NCI-H128 (cell line): ENCODE data around the gene PCSK7.

ENCODE experiments used
- DNase-seq: peaks from one replicate; lab custom pipeline; 2025; ENCODE audit not compliant: unreplicated experiment; lab: John Stamatoyannopoulos, UW

PCSK7 gene

DNA sequence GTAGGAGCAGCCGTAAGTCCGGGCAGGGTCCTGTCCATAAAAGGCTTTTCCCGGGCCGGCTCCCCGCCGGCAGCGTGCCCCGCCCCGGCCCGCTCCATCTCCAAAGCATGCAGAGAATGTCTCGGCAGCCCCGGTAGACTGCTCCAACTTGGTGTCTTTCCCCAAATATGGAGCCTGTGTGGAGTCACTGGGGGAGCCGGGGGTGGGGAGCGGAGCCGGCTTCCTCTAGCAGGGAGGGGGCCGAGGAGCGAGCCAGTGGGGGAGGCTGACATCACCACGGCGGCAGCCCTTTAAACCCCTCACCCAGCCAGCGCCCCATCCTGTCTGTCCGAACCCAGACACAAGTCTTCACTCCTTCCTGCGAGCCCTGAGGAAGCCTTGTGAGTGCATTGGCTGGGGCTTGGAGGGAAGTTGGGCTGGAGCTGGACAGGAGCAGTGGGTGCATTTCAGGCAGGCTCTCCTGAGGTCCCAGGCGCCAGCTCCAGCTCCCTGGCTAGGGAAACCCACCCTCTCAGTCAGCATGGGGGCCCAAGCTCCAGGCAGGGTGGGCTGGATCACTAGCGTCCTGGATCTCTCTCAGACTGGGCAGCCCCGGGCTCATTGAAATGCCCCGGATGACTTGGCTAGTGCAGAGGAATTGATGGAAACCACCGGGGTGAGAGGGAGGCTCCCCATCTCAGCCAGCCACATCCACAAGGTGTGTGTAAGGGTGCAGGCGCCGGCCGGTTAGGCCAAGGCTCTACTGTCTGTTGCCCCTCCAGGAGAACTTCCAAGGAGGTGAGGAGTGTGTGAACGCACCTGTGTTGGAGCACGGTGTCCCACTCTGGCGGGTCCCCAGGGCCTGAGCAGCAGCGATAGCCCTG is 32.6 kb downstream of the PCSK7 start, which contains the start of gene TAGLN:
Gene TAGLN (plus strand): TSS at position 318 of the 863 bp plus-strand sequence. CDS start 3,644 bp downstream, outside the sequence.
- no peak for DNase-seq

GRCh38 chr11:117198613-117199012 is 33.3 kb downstream of the PCSK7 start:
- DNase-seq = no peak

- no peak for DNase-seq
These were observed 34.1 kb downstream of the PCSK7 start for GRCh38 chr11:117197516-117198456.

DNA sequence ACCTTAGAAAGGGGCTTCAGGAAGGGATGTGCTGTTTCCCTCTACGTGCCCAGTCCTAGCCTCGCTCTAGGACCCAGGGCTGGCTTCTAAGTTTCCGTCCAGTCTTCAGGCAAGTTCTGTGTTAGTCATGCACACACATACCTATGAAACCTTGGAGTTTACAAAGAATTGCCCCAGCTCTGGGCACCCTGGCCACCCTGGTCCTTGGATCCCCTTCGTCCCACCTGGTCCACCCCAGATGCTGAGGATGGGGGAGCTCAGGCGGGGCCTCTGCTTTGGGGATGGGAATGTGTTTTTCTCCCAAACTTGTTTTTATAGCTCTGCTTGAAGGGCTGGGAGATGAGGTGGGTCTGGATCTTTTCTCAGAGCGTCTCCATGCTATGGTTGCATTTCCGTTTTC is 34.9 kb downstream of the PCSK7 start:
- DNase-seq = no peak

DNA sequence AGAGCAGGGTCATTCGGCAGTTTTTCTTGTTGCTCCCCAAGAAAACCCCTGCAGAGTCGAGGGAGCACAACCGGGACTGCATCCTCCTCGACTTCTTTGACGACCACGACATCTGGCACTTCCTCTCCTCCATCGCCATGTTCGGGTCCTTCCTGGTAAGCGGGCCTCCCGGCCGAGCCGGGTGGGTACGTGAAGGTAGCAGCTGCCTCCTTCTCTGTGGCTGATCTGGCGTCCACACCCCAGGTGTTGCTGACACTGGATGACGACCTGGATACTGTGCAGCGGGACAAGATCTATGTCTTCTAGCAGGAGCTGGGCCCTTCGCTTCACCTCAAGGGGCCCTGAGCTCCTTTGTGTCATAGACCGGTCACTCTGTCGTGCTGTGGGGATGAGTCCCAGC is 36.1 kb downstream of the PCSK7 start:
- DNase-seq = no peak

GRCh38 chr11:117195258-117195657 is 36.6 kb downstream of the PCSK7 start:
- no peak for DNase-seq

DNA sequence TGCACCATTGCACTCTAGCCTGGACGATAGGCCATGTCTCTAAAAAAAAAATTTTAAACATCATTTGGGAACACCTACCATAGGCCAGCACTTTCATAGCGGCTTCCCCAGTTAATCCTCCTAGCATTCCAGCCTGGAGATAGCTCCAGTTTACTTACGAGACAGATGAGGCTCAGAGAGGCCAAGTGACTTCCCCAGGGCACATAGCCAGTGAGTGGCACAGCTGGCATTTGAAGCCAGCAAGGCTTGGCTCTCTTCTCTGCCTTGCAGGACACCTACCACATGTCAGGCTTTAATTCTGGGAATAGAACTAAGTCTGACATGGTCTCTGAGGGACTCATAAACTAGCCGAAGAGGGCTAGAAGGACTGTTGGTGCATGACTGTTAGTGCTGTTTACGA is 37.6 kb downstream of the PCSK7 start:
- no peak for DNase-seq

DNA sequence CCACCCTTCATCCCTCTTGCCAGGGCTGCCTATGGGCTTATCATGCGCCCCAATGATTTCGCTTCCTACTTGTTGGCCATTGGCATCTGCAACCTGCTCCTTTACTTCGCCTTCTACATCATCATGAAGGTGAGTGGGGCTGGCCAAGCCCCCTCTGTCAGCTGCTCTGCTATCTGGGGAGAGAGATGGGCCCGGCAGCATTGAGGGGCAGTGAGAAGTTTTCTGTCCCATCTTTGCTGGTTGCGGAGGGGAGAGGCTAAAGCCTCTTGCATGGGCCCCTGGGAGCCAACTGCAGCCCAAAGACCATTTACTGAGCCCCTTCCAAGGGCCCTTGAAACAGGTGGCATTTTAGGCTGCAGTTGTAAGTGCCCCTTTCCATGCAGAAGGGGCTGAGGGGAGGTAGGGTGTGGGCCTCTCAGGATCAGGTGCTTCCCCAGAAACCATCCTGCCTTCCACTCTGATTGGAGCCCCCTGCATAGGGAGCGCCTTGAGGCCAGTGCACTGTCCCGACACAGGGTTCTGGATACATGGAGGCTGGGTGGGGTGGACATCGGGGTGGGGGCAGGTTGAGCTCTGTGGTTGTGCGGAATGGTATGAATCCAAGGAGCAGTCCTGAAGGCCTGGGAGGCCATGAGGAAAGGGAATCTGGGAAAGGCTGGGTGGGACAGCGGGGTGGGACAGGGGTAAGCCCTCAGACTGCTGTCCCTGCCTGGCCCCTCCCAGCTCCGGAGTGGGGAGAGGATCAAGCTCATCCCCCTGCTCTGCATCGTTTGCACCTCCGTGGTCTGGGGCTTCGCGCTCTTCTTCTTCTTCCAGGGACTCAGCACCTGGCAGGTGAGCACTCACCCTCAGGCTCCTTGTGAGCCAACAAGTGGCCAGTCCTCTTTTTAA is 38.5 kb downstream of the PCSK7 start:
- DNase-seq = no peak

- no peak for DNase-seq
These were observed 39.4 kb downstream of the PCSK7 start for GRCh38 chr11:117192401-117192875.

GRCh38 chr11:117191680-117192400 is 40.0 kb downstream of the PCSK7 start:
- DNase-seq = no peak

DNA sequence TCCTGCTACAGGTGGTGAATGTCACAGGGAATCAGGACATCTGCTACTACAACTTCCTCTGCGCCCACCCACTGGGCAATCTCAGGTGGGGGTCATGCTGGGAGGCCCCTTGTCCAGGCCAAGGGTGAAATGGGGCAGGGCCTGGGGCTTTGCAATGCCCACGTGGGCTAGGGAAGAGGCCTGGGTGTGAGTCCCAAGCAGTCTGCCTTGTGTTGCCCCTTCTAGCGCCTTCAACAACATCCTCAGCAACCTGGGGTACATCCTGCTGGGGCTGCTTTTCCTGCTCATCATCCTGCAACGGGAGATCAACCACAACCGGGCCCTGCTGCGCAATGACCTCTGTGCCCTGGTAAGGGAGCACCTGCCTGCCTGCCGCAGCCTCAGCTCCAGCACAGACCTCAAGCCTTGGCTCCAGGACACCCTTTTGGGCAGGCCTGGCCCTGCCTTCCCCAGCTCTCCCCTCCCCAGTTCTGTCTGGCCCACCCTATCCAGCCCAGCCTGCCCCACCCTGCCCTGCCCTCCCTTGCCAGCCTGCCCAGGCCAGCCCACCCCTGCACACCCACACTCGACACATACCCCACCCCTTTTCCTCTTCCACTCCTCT is 41.8 kb downstream of the PCSK7 start:
- DNase-seq = no peak

GRCh38 chr11:117189191-117189940 is 42.5 kb downstream of the PCSK7 start:
- DNase-seq = no peak

DNA sequence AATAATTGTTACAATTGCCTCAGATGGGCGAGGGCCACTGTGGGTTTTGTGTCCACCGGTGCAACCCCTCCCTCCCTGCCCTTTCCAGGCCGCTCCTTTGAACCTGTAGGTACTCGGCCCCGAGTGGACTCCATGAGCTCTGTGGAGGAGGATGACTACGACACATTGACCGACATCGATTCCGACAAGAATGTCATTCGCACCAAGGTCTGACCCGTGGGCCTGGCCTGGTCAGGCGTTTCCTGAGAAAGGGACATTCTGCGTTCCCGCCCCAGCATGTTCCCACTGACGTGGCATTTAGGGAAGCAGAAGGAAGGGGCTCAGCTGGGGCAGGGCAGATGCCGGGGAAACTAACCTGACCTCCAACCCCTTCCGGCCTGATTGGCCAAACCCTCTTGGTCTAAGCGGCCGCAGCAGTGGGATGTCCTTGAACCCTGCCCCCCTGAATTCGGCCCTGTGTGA is 43.2 kb downstream of the PCSK7 start:
- no peak for DNase-seq

GRCh38 chr11:117187799-117188481 is 43.9 kb downstream of the PCSK7 start:
- DNase-seq = no peak

DNA sequence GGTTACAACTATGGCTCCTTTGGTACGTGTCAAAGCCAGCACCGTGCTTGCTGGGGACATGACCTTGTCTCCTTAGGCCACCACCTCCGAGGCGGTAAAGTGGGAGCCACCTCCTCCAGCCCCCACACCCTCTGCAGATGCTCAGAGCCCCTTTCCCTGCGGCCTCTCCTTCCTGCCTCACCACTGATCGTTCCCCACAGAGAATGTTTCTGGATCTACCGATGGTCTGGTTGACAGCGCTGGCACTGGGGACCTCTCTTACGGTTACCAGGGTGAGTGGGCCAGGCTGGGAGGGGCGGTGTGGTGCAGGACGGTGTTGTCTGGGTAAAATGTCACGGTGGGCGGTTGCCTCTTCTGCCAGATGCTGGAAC is 44.5 kb downstream of the PCSK7 start:
- no peak for DNase-seq

DNA sequence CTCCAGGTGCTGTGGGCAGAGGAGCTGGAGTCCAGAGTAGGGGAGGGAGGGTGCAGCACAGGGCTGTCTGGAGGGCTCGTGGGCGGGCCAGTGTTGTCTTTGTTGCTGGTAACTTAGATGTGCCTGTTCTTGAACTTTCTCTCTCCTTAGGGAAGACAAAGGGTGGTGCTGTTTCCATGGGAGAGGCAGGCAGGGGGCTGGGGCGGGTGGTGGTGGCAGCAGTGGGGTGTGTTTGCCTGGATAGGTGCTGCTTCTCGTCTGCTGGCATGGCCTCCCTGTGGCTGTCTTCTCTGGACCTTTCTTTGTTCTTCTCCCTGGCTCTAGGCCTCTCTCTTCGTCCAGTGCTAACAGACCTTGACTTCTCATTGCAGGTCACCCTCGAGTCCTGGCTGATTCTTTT is 44.9 kb downstream of the PCSK7 start:
- DNase-seq = no peak

GRCh38 chr11:117186431-117186761 is 45.5 kb downstream of the PCSK7 start:
- DNase-seq = no peak

DNA sequence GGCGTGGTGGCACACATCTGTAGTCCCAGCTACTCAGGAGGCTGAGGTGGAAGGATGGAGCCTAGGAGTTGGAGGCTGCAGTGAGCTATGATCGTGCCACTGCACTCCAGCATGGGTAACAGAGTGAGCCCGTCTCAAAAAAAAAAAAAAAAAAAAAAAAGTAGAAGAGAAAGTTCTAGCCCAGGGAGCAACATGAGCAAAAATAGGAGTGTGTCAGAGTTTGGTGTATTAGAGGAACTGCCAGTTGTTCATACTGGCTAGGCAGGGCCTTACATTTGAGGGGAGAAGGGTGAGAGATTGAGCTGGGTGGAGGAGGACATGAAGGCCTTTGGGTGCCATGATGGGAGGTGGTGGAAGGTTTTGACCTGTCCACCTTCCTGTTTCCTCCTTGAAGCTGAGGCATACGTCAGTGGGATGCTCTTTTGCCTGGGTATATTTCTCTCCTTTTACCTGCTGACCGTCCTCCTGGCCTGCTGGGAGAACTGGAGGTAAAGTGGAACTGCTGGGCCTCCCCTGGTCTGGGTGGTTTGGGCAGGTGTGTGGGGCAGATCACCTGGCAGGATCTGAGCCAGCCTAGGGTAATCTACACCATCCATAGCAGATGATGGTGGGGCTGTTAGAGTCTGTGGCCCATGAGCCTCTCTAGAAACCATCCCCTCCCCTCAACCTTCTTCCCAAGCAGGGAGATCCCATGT is 46.0 kb downstream of the PCSK7 start:
- DNase-seq = no peak
